ENCODE results near the gene GBE1.

Gene GBE1

GRCh38 chr3:81742581-81742980, 18.9 kb downstream of the GBE1 start:
- Histone ChIP-seq H2BK15ac (ENCODE audit: low read depth, poor library complexity, severe bottlenecking) (no peak overlapping the region), H3K9me3 (ENCODE audit: control insufficient read depth, low read length) (no peaks in the 10 kb centered on the region), H3K79me1 (replicated peaks; ENCODE audit: low read length, poor library complexity, severe bottlenecking) (no peaks in the 10 kb centered on the region), H3K9ac (ENCODE audit: low read length) (peak overlapping the region; percentile 89), H2BK12ac (ENCODE audit: low read length in 2 of 2) (no peak overlapping the region), H2BK120ac (ENCODE audit: low read depth, low read length) (no peak overlapping the region), H3K4me2 (ENCODE audit: low read length, poor library complexity, severe bottlenecking) (no peak overlapping the region), H3K27ac (ENCODE audit: low read length, poor library complexity, severe bottlenecking) (peak overlapping the region; percentile 95), H3K36me3 (ENCODE audit: control insufficient read depth in 1 of 2, insufficient read depth in 2 of 2, low read depth in 1 of 2, low read length in 2 of 2) (peaks cover 0 to 22% of the 10 kb centered on the region in 2 experiments), H3K14ac (ENCODE audit: low read length in 2 of 2) (no peak overlapping the region), H2AFZ (ENCODE audit: low read depth, low read length) (no peak overlapping the region), H3K4me3 (ENCODE audit: insufficient read depth in 1 of 2, low read depth in 1 of 2, low read length in 2 of 2) (peak overlapping the region in 1 of 2 experiments; percentile 12), H3K4me1 (ENCODE audit: control insufficient read depth, insufficient read depth, low read depth, low read length) (no peaks in the 10 kb centered on the region), H2BK5ac (ENCODE audit: low read depth, low read length, poor library complexity, severe bottlenecking) (peak overlapping the region; percentile 66), H3K4ac (ENCODE audit: low read depth in 1 of 2, low read length in 2 of 2) (no peak overlapping the region), H4K8ac (ENCODE audit: low read length) (no peak overlapping the region), H3K23ac (ENCODE audit: low read length in 2 of 2) (no peak overlapping the region), H4K91ac (ENCODE audit: low read length) (no peak overlapping the region), H2AK5ac (ENCODE audit: low read length, severe bottlenecking) (peak overlapping the region; percentile 5), H3K18ac (ENCODE audit: low read depth in 1 of 2, low read length in 2 of 2) (no peak overlapping the region), H3K27me3 (ENCODE audit: control insufficient read depth in 1 of 2, insufficient read depth in 1 of 2, low read length in 2 of 2) (no peaks in the 10 kb centered on the region)
- WGBS: 41% methylated on average over 5 of the region's 6 CpGs
- DNase-seq: no peak

DNA sequence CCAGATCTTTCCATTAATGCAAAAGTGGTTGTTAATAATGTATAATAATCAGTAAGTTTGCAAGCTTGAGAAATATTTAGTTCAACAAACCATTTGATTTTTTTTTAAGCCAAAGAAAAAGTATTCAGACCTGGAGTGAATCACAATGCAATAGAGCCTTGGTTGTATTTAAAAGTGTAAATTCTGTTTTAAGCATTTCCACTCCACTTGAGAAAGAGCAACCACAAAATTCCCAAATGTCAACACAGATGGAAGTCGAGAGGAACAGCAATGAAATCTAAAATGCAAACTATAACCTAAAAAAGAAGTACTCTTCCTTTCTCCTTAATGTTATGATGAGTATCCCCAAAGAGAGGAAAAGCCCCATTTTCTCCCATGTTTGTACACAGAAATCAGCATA, 20.2 kb downstream of the GBE1 start:
- no peak overlapping the region for H3K18ac ChIP-seq (ENCODE audit: low read depth in 1 of 2, low read length in 2 of 2)
- H3K9me3 ChIP-seq (ENCODE audit: control insufficient read depth, low read length): no peaks in the 10 kb centered on the region
- H4K8ac ChIP-seq (ENCODE audit: low read length): no peak overlapping the region
- H3K9ac ChIP-seq (ENCODE audit: low read length): peak overlapping the region; percentile 76
- H3K14ac ChIP-seq (ENCODE audit: low read length in 2 of 2): no peak overlapping the region
- H3K4ac ChIP-seq (ENCODE audit: low read depth in 1 of 2, low read length in 2 of 2): no peak overlapping the region
- H3K4me1 ChIP-seq (ENCODE audit: control insufficient read depth, insufficient read depth, low read depth, low read length): no peaks in the 10 kb centered on the region
- DNase-seq: peak; percentile 63
- H3K4me3 ChIP-seq (ENCODE audit: insufficient read depth in 1 of 2, low read depth in 1 of 2, low read length in 2 of 2): no peak overlapping the region
- WGBS: 0% methylated on average over 1 of the region's 1 CpG
- H3K79me1 ChIP-seq (replicated peaks; ENCODE audit: low read length, poor library complexity, severe bottlenecking): no peaks in the 10 kb centered on the region
- H3K27ac ChIP-seq (ENCODE audit: low read length, poor library complexity, severe bottlenecking): no peak overlapping the region
- H2BK12ac ChIP-seq (ENCODE audit: low read length in 2 of 2): no peak overlapping the region
- no peak overlapping the region for H2BK120ac ChIP-seq (ENCODE audit: low read depth, low read length)
- no peak overlapping the region for H3K4me2 ChIP-seq (ENCODE audit: low read length, poor library complexity, severe bottlenecking)
- no peak overlapping the region for H2AFZ ChIP-seq (ENCODE audit: low read depth, low read length)
- H3K23ac ChIP-seq (ENCODE audit: low read length in 2 of 2): no peak overlapping the region
- no peaks in the 10 kb centered on the region for H3K27me3 ChIP-seq (ENCODE audit: control insufficient read depth in 1 of 2, insufficient read depth in 1 of 2, low read length in 2 of 2)
- no peak overlapping the region for H2BK15ac ChIP-seq (ENCODE audit: low read depth, poor library complexity, severe bottlenecking)
- H3K36me3 ChIP-seq (ENCODE audit: control insufficient read depth in 1 of 2, insufficient read depth in 2 of 2, low read depth in 1 of 2, low read length in 2 of 2): peaks cover 0 to 17% of the 10 kb centered on the region in 2 experiments
- H4K91ac ChIP-seq (ENCODE audit: low read length): no peak overlapping the region
- H2AK5ac ChIP-seq (ENCODE audit: low read length, severe bottlenecking): no peak overlapping the region
- no peak overlapping the region for H2BK5ac ChIP-seq (ENCODE audit: low read depth, low read length, poor library complexity, severe bottlenecking)

- H2AK5ac ChIP-seq (ENCODE audit: low read length, severe bottlenecking): peak overlapping the region; percentile 54
- no peak overlapping the region for H3K18ac ChIP-seq (ENCODE audit: low read depth in 1 of 2, low read length in 2 of 2)
- H3K9me3 ChIP-seq (ENCODE audit: control insufficient read depth, low read length): no peaks in the 10 kb centered on the region
- no peaks in the 10 kb centered on the region for H3K4me1 ChIP-seq (ENCODE audit: control insufficient read depth, insufficient read depth, low read depth, low read length)
- no CpG with 5 or more reads among the region's 1 CpG for WGBS
- H3K4me3 ChIP-seq (ENCODE audit: insufficient read depth in 1 of 2, low read depth in 1 of 2, low read length in 2 of 2): no peak overlapping the region
- peak overlapping the region; percentile 76 for H3K9ac ChIP-seq (ENCODE audit: low read length)
- no peak overlapping the region for H3K23ac ChIP-seq (ENCODE audit: low read length in 2 of 2)
- H4K91ac ChIP-seq (ENCODE audit: low read length): no peak overlapping the region
- H2BK120ac ChIP-seq (ENCODE audit: low read depth, low read length): peak overlapping the region; percentile 15
- H2AFZ ChIP-seq (ENCODE audit: low read depth, low read length): no peak overlapping the region
- peaks cover 0 to 13% of the 10 kb centered on the region in 2 experiments for H3K36me3 ChIP-seq (ENCODE audit: control insufficient read depth in 1 of 2, insufficient read depth in 2 of 2, low read depth in 1 of 2, low read length in 2 of 2)
- H4K8ac ChIP-seq (ENCODE audit: low read length): no peak overlapping the region
- H2BK15ac ChIP-seq (ENCODE audit: low read depth, poor library complexity, severe bottlenecking): no peak overlapping the region
- H2BK5ac ChIP-seq (ENCODE audit: low read depth, low read length, poor library complexity, severe bottlenecking): no peak overlapping the region
- H3K14ac ChIP-seq (ENCODE audit: low read length in 2 of 2): no peak overlapping the region
- no peak overlapping the region for H2BK12ac ChIP-seq (ENCODE audit: low read length in 2 of 2)
- no peak overlapping the region for H3K4me2 ChIP-seq (ENCODE audit: low read length, poor library complexity, severe bottlenecking)
- no peak overlapping the region for H3K4ac ChIP-seq (ENCODE audit: low read depth in 1 of 2, low read length in 2 of 2)
- H3K27me3 ChIP-seq (ENCODE audit: control insufficient read depth in 1 of 2, insufficient read depth in 1 of 2, low read length in 2 of 2): no peaks in the 10 kb centered on the region
- no peak for DNase-seq
- H3K79me1 ChIP-seq (replicated peaks; ENCODE audit: low read length, poor library complexity, severe bottlenecking): peaks cover 5% of the 10 kb centered on the region
- H3K27ac ChIP-seq (ENCODE audit: low read length, poor library complexity, severe bottlenecking): no peak overlapping the region
Measured at GRCh38 chr3:81740731-81741130, 20.7 kb downstream of the GBE1 start.

DNA sequence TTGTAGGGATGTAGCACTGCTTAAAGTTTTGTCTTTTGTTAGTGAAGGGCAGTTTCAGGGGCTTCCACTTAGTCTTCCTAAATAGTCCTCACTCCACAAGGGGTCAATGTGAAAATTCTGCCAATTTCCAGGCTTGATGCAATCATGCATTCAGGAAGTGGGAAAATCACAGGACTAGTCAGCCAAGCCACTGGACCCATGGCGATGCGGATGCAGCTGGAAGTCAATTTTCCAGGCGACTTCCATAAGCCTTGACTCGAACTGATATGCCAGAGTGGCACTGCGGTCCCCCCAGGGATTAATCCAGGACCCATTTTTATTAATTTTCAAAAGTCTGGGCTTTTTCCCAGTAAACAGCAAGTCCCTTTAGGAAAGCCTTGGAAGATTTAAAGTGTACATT, 26.1 kb downstream of the GBE1 start:
- Histone ChIP-seq H3K27me3 (ENCODE audit: control insufficient read depth in 1 of 2, insufficient read depth in 1 of 2, low read length in 2 of 2) (no peaks in the 10 kb centered on the region), H2BK15ac (ENCODE audit: low read depth, poor library complexity, severe bottlenecking) (no peak overlapping the region), H2BK120ac (ENCODE audit: low read depth, low read length) (no peak overlapping the region), H2BK5ac (ENCODE audit: low read depth, low read length, poor library complexity, severe bottlenecking) (no peak overlapping the region), H2BK12ac (ENCODE audit: low read length in 2 of 2) (no peak overlapping the region), H3K4me1 (ENCODE audit: control insufficient read depth, insufficient read depth, low read depth, low read length) (no peaks in the 10 kb centered on the region), H3K18ac (ENCODE audit: low read depth in 1 of 2, low read length in 2 of 2) (no peak overlapping the region), H3K4me3 (ENCODE audit: insufficient read depth in 1 of 2, low read depth in 1 of 2, low read length in 2 of 2) (no peak overlapping the region), H3K23ac (ENCODE audit: low read length in 2 of 2) (no peak overlapping the region), H3K4me2 (ENCODE audit: low read length, poor library complexity, severe bottlenecking) (no peak overlapping the region), H3K9me3 (ENCODE audit: control insufficient read depth, low read length) (no peaks in the 10 kb centered on the region), H2AK5ac (ENCODE audit: low read length, severe bottlenecking) (no peak overlapping the region), H3K27ac (ENCODE audit: low read length, poor library complexity, severe bottlenecking) (no peak overlapping the region), H4K91ac (ENCODE audit: low read length) (no peak overlapping the region), H4K8ac (ENCODE audit: low read length) (no peak overlapping the region), H3K9ac (ENCODE audit: low read length) (no peak overlapping the region), H3K36me3 (ENCODE audit: control insufficient read depth in 1 of 2, insufficient read depth in 2 of 2, low read depth in 1 of 2, low read length in 2 of 2) (peaks cover 0 to 22% of the 10 kb centered on the region in 2 experiments), H3K79me1 (replicated peaks; ENCODE audit: low read length, poor library complexity, severe bottlenecking) (peaks cover 24% of the 10 kb centered on the region), H3K4ac (ENCODE audit: low read depth in 1 of 2, low read length in 2 of 2) (no peak overlapping the region), H2AFZ (ENCODE audit: low read depth, low read length) (no peak overlapping the region), H3K14ac (ENCODE audit: low read length in 2 of 2) (no peak overlapping the region)
- DNase-seq: no peak
- WGBS: 98% methylated on average over 5 of the region's 5 CpGs

Measured in mesenchymal stem cell (in vitro differentiated cells and primary cell).